ENCODE data around the gene GIMD1. TPM values are rescaled to one million over a fixed set of nuclear protein-coding genes. Genes with fewer than 3 reads are reported as not detected.
"Not testable (repeated sequence)": the region's sequence is repeated elsewhere in the genome, so short reads cannot be mapped to it uniquely, and the experiment has no call there.

Gene GIMD1
- total RNA-seq, 2 experiments from 2014 or later = not detected

- Mint-ChIP-seq H3K4me1 (ENCODE audit: low read depth) (peaks cover 11% of the 10 kb centered on the region), H3K36me3 (ENCODE audit: low read depth) (peaks cover 76% of the 10 kb centered on the region), H3K27ac (no peak overlapping the region), H3K9me3 (no peaks in the 10 kb centered on the region), H3K4me3 (no peak overlapping the region), H3K27me3 (no peaks in the 10 kb centered on the region)
- DNase-seq = no peak
- no peak for ATAC-seq (ENCODE audit: poor library complexity)
- Histone ChIP-seq H3K27me3 (ENCODE audit: control insufficient read depth in 1 of 2, insufficient read depth in 2 of 2, low read length in 2 of 2) (no peaks in the 10 kb centered on the region), H3K9me3 (ENCODE audit: control insufficient read depth in 1 of 2, insufficient read depth in 1 of 2, low read length in 2 of 2) (peaks cover 0 to 9% of the 10 kb centered on the region in 2 experiments), H3K27ac (ENCODE audit: low read depth in 1 of 2, low read length in 2 of 2) (no peak overlapping the region), H3K4me1 (ENCODE audit: insufficient read depth, low read length) (peaks cover 3% of the 10 kb centered on the region), H3K4me3 (ENCODE audit: low read length) (no peak overlapping the region), H3K36me3 (ENCODE audit: insufficient read depth, low read length) (peaks cover 31% of the 10 kb centered on the region)
- ChIA-PET POLR2A (no interaction called here), CTCF (no interaction called here)
- intact Hi-C loops (cut with DNase I, micrococcal nuclease) = no loop called here
- TF ChIP-seq, protein P1, sequence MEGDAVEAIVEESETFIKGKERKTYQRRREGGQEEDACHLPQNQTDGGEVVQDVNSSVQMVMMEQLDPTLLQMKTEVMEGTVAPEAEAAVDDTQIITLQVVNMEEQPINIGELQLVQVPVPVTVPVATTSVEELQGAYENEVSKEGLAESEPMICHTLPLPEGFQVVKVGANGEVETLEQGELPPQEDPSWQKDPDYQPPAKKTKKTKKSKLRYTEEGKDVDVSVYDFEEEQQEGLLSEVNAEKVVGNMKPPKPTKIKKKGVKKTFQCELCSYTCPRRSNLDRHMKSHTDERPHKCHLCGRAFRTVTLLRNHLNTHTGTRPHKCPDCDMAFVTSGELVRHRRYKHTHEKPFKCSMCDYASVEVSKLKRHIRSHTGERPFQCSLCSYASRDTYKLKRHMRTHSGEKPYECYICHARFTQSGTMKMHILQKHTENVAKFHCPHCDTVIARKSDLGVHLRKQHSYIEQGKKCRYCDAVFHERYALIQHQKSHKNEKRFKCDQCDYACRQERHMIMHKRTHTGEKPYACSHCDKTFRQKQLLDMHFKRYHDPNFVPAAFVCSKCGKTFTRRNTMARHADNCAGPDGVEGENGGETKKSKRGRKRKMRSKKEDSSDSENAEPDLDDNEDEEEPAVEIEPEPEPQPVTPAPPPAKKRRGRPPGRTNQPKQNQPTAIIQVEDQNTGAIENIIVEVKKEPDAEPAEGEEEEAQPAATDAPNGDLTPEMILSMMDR (IDR thresholded peaks at IDR 0.05) = no peak
Observed at GRCh38 chr4:106323119-106323518, 45.5 kb downstream of the GIMD1 start.

GRCh38 chr4:106321814-106322213, 46.8 kb downstream of the GIMD1 start:
- H3K4me3 Mint-ChIP-seq = peak overlapping the region; percentile 25
- H3K27ac ChIP-seq (ENCODE audit: low read depth in 1 of 2, low read length in 2 of 2); H3K27me3 Mint-ChIP-seq; ATAC-seq (ENCODE audit: poor library complexity); CTCF ChIA-PET; DNase-seq; H3K4me3 ChIP-seq (ENCODE audit: low read length); H3K9me3 Mint-ChIP-seq; POLR2A ChIA-PET; H3K27me3 ChIP-seq (ENCODE audit: control insufficient read depth in 1 of 2, insufficient read depth in 2 of 2, low read length in 2 of 2); intact Hi-C loops (cut with DNase I, micrococcal nuclease); H3K9me3 ChIP-seq (ENCODE audit: control insufficient read depth in 1 of 2, insufficient read depth in 1 of 2, low read length in 2 of 2); H3K27ac Mint-ChIP-seq: not testable (repeated sequence)
- H3K36me3 Mint-ChIP-seq (ENCODE audit: low read depth) = peaks cover 63% of the 10 kb centered on the region
- Histone ChIP-seq H3K36me3 (ENCODE audit: insufficient read depth, low read length) (peaks cover 18% of the 10 kb centered on the region), H3K4me1 (ENCODE audit: insufficient read depth, low read length) (peaks cover 14% of the 10 kb centered on the region)
- peaks cover 11% of the 10 kb centered on the region for H3K4me1 Mint-ChIP-seq (ENCODE audit: low read depth)

DNA sequence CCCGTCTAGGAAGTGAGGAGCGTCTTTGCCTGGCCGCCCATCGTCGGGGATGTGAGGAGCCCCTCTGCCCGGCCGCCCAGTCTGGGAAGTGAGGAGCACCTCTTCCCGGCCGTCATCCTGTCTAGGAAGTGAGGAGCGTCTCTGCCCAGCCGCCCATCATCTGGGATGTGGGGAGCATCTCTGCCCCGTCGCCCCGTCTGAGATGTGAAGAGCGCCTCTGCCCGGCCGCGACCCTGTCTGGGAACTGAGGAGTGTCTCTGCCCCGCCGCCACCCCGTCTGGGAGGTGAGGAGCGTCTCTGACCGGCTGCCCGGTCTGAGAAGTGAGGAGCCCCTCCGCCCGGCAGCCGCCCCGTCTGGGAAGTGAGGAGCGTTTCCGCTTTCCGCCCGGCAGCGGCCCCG, 47.4 kb downstream of the GIMD1 start:
- ATAC-seq (ENCODE audit: poor library complexity); H3K9me3 Mint-ChIP-seq; POLR2A ChIA-PET; H3K27ac Mint-ChIP-seq; H3K4me3 ChIP-seq (ENCODE audit: low read length); intact Hi-C loops (cut with DNase I, micrococcal nuclease); H3K27me3 Mint-ChIP-seq; H3K9me3 ChIP-seq (ENCODE audit: control insufficient read depth in 1 of 2, insufficient read depth in 1 of 2, low read length in 2 of 2); H3K4me3 Mint-ChIP-seq; H3K27ac ChIP-seq (ENCODE audit: low read depth in 1 of 2, low read length in 2 of 2); H3K27me3 ChIP-seq (ENCODE audit: control insufficient read depth in 1 of 2, insufficient read depth in 2 of 2, low read length in 2 of 2); CTCF ChIA-PET: not testable (repeated sequence)
- Mint-ChIP-seq H3K4me1 (ENCODE audit: low read depth) (peaks cover 11% of the 10 kb centered on the region), H3K36me3 (ENCODE audit: low read depth) (peaks cover 57% of the 10 kb centered on the region)
- DNase-seq = peak in 1 of 14 experiments; percentile 6
- H3K36me3 ChIP-seq (ENCODE audit: insufficient read depth, low read length) = peaks cover 11% of the 10 kb centered on the region
- H3K4me1 ChIP-seq (ENCODE audit: insufficient read depth, low read length) = peaks cover 14% of the 10 kb centered on the region

GRCh38 chr4:106320235-106320634, 48.3 kb downstream of the GIMD1 start:
- POLR2A ChIA-PET = no interaction called here
- intact Hi-C loops (cut with DNase I, micrococcal nuclease) = no loop called here
- Mint-ChIP-seq H3K27ac (no peak overlapping the region), H3K4me3 (no peak overlapping the region), H3K36me3 (ENCODE audit: low read depth) (peaks cover 53% of the 10 kb centered on the region), H3K4me1 (ENCODE audit: low read depth) (peaks cover 11% of the 10 kb centered on the region), H3K9me3 (no peaks in the 10 kb centered on the region), H3K27me3 (no peaks in the 10 kb centered on the region)
- Histone ChIP-seq H3K4me1 (ENCODE audit: insufficient read depth, low read length) (peaks cover 18% of the 10 kb centered on the region), H3K9me3 (ENCODE audit: control insufficient read depth in 1 of 2, insufficient read depth in 1 of 2, low read length in 2 of 2) (peaks cover 0 to 9% of the 10 kb centered on the region in 2 experiments), H3K27ac (ENCODE audit: low read depth in 1 of 2, low read length in 2 of 2) (no peak overlapping the region), H3K4me3 (ENCODE audit: low read length) (no peak overlapping the region), H3K36me3 (ENCODE audit: insufficient read depth, low read length) (peaks cover 3% of the 10 kb centered on the region), H3K27me3 (ENCODE audit: control insufficient read depth in 1 of 2, insufficient read depth in 2 of 2, low read length in 2 of 2) (no peaks in the 10 kb centered on the region)
- no peak for DNase-seq
- CTCF ChIA-PET = interaction anchor here (0.6 kb wide), 1 partner anchor 8 kb away, joined by 4 read pairs; no protein-coding TSS in a partner anchor
- no peak for ATAC-seq (ENCODE audit: poor library complexity)
- TF ChIP-seq, protein P1 (IDR thresholded peaks at IDR 0.05) = no peak
